Progenitor cell of endocrine pancreas (in vitro differentiated cells): ENCODE results near the gene C14orf119. TPM values are rescaled to one million over a fixed set of nuclear protein-coding genes. Genes with fewer than 3 reads are reported as not detected.

Experiments used
- DNase-seq: peaks from one replicate; pipeline ENCODE4 v3.0.0; 2021; ENCODE audit warnings: low spot score; ENCODE audit not compliant: unreplicated experiment
- H3K27ac Mint-ChIP-seq: 2 replicates; pipeline ENCODE4 v1.8.0; 2021; ENCODE audit warnings: mild to moderate bottlenecking, moderate library complexity, mixed read lengths
- H3K27me3 Mint-ChIP-seq: 2 replicates; pipeline ENCODE4 v1.8.0; 2021; ENCODE audit warnings: mixed read lengths
- H3K36me3 Mint-ChIP-seq: 2 replicates; pipeline ENCODE4 v1.8.0; 2022; ENCODE audit warnings: mixed read lengths; ENCODE audit not compliant: insufficient read depth
- H3K4me1 Mint-ChIP-seq: 2 replicates; pipeline ENCODE4 v1.8.0; 2021; ENCODE audit warnings: low read depth, mixed read lengths
- H3K4me3 Mint-ChIP-seq: 2 replicates; pipeline ENCODE4 v1.8.0; 2021; ENCODE audit warnings: low read depth, mild to moderate bottlenecking, moderate library complexity, mixed read lengths
- H3K9me3 Mint-ChIP-seq: 2 replicates; pipeline ENCODE4 v1.8.0; 2021; ENCODE audit warnings: low read depth, mixed read lengths
- total RNA-seq: library from RNA; stranded (reverse); gene quantifications from 2 replicates; pipeline ENCODE4 v1.2.1, GENCODE V29; 2021
- TF ChIP-seq, protein P1 (sequence below): fragments of 200-600 bp; sonication (generic); IDR thresholded peaks from one replicate; pipeline ENCODE4 v1.5.0; 2021; ENCODE audit warnings: antibody characterized with exemption, mild to moderate bottlenecking; ENCODE audit not compliant: unreplicated experiment

C14orf119 gene
- total RNA-seq, 1 donor from 2014 or later: 45.8 TPM

DNA sequence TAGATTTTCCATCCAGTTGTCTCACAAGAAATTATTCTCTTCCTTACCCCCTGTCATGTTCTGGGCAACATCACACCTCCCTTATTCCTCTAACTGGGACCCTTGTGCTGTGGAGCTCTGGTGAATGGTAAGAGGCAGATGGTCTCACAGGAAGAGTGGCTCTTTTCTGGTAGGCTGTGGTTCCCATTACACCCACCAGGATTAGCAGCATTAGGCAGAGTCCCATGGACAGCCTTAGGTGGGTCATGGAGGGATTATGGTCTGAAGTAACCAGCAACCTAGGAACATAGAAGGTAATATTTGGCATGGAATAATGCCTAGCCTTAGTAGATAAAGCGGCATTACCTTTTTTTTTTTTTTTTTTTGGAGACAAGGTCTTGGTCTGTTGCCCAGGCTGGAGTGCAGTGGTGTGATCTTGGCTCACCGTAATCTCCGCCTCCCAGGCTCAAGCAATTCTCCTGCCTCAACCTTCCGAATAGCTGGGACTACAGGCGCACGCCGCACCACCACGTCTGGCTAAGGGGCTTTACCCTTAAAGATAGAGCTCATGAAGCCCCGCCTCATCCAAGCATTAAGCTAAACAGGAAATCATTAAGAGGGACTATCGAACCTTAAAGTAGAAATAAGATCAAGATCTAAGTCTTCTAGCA is 4.0 kb downstream of the C14orf119 start:
- no peak overlapping the region for H3K4me3 Mint-ChIP-seq
- no peaks in the 10 kb centered on the region for H3K36me3 Mint-ChIP-seq
- peak overlapping the region; percentile 15 for H3K27ac Mint-ChIP-seq
- no peaks in the 10 kb centered on the region for H3K9me3 Mint-ChIP-seq
- H3K27me3 Mint-ChIP-seq: peaks cover 4% of the 10 kb centered on the region
- TF ChIP-seq, protein P1, sequence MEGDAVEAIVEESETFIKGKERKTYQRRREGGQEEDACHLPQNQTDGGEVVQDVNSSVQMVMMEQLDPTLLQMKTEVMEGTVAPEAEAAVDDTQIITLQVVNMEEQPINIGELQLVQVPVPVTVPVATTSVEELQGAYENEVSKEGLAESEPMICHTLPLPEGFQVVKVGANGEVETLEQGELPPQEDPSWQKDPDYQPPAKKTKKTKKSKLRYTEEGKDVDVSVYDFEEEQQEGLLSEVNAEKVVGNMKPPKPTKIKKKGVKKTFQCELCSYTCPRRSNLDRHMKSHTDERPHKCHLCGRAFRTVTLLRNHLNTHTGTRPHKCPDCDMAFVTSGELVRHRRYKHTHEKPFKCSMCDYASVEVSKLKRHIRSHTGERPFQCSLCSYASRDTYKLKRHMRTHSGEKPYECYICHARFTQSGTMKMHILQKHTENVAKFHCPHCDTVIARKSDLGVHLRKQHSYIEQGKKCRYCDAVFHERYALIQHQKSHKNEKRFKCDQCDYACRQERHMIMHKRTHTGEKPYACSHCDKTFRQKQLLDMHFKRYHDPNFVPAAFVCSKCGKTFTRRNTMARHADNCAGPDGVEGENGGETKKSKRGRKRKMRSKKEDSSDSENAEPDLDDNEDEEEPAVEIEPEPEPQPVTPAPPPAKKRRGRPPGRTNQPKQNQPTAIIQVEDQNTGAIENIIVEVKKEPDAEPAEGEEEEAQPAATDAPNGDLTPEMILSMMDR: no peak
- no peak for DNase-seq
- H3K4me1 Mint-ChIP-seq: peaks cover 15% of the 10 kb centered on the region

DNA sequence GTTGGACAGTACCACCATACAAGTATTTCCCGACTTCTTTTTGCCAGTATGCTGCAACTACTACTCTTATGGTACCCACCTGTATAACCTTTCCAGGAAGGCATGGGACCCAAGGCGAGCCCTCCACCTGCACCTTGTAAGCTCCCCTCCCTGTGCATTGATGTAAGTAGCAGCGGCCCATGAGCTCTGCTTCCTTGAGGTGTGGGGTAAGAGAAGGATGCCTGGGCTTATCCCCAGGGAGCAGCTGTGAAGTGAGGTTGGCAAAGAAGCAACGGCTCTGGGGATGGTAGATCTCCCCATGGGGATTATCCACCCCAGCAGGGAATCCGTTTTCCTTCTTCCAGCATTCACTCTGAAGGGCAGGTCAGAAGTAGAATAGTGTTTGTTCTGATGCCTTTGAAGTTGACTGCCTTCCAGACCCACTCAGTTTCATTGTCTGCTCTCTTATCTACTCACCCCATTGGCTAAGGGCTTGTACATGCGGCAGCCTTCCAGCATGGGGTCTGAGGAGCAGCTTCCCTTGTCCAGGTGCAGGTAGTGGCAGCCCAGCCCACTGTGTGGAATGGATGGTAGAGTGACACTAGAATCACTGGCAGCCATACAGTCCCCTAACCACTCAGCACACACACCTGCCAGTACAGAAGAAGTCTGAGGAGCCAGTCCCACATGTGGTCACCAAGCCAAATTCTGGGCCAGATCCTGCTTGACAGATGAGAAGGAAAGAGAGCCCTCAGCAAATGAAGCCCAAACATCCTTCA is 6.1 kb downstream of the C14orf119 start:
- H3K9me3 Mint-ChIP-seq: no peaks in the 10 kb centered on the region
- no peak for DNase-seq
- H3K27ac Mint-ChIP-seq: no peak overlapping the region
- H3K4me3 Mint-ChIP-seq: no peak overlapping the region
- H3K4me1 Mint-ChIP-seq: peaks cover 18% of the 10 kb centered on the region
- H3K36me3 Mint-ChIP-seq: no peaks in the 10 kb centered on the region
- TF ChIP-seq, protein P1: no peak
- H3K27me3 Mint-ChIP-seq: peaks cover 14% of the 10 kb centered on the region

DNA sequence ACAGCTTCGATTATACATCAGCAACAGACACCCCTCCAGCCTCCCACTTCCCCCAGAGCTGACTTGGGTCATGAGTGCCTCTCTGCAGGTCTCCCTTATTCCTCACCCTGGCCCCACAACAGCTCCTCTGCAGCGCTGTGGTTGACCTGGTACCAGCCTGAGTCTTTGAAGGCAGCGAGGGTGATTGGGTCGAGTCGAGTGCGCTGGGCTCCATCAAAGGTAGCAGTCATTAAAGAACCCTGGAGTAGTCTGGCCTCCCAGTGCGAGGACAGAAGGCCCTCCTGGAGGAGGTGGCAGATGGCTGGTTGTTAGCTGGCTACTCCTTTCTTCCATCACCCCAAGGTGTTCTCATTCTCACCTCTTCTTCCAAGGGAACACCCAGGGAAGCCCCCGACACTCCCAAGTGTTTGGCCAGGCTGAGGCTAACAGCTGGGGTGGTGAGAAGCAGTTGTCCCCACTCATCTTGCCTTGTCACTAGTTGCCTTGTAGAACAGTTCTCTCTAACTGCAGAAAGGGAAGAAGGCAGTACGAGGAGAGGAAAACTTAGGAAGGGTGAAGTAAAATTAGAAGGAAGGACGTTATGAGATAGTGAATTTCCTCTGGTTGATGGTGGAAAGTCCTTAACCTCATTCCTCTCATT is 6.8 kb downstream of the C14orf119 start:
- Mint-ChIP-seq H3K9me3 (no peaks in the 10 kb centered on the region), H3K4me3 (no peak overlapping the region), H3K27ac (no peak overlapping the region), H3K27me3 (peaks cover 14% of the 10 kb centered on the region), H3K4me1 (peaks cover 16% of the 10 kb centered on the region), H3K36me3 (no peaks in the 10 kb centered on the region)
- no peak for DNase-seq
- TF ChIP-seq, protein P1: no peak

DNA sequence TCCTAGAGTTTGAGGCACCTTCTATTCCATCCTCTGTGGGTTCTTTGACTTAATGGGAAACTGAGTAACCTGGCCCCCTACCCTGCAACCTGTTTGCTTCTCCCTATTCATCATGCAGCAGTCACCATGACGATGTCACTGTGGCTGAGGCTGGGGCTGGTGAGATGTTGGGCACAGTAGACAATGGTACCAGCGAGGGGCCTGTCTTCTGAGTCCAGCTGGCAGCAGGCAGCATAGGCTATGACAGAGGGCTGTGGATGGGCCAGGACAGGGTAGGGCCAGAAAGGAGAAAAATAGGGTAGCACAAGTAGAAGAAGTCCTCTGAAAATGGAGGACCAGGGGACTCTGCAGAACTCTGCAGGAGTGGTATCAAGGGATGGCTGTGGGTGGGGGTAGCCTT is 7.5 kb downstream of the C14orf119 start:
- Mint-ChIP-seq H3K36me3 (no peaks in the 10 kb centered on the region), H3K4me1 (peaks cover 12% of the 10 kb centered on the region), H3K4me3 (no peak overlapping the region), H3K9me3 (no peaks in the 10 kb centered on the region), H3K27me3 (peaks cover 14% of the 10 kb centered on the region), H3K27ac (no peak overlapping the region)
- DNase-seq: no peak
- TF ChIP-seq, protein P1: no peak

DNA sequence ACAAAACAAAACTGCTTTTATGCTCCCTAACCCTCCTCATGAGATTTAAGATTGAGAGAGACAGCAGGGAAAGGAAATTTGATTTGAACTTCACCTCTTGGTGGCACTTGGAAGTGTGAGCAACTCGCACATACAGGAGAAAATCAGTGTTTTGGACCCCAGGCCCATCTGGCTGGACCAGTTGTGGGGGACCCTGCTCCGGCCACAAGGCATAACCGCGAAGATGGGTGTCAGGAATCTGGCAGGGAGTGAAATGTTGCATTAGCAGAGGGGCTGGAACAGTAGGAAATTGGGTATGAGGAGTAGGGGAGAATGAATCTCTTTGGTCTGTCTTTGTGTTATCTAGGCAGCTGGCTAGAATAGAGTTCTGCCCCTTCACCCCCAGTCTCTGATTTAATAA is 8.3 kb downstream of the C14orf119 start:
- H3K4me1 Mint-ChIP-seq: peaks cover 12% of the 10 kb centered on the region
- H3K9me3 Mint-ChIP-seq: no peaks in the 10 kb centered on the region
- H3K27me3 Mint-ChIP-seq: peaks cover 14% of the 10 kb centered on the region
- TF ChIP-seq, protein P1: no peak
- H3K4me3 Mint-ChIP-seq: no peak overlapping the region
- H3K27ac Mint-ChIP-seq: no peak overlapping the region
- no peaks in the 10 kb centered on the region for H3K36me3 Mint-ChIP-seq
- DNase-seq: no peak
